ENCODE data around the gene KIF3A.

The KIF3A gene

GRCh38 chr5:132663771-132664695, 73.3 kb downstream of the KIF3A start:
- no peaks in the 10 kb centered on the region for H3K36me3 ChIP-seq (ENCODE audit: control insufficient read depth in 4 of 4, insufficient read depth in 4 of 4, low read length in 3 of 4)
- H3K27ac ChIP-seq (ENCODE audit: insufficient read depth in 1 of 2, low read depth in 1 of 2, low read length in 2 of 2, poor library complexity in 1 of 2, severe bottlenecking in 2 of 2) = no peak overlapping the region
- ChIA-PET CTCF (interaction anchor here (1.3 kb wide), 1 partner anchor 51 kb away, joined by 3 read pairs; no protein-coding TSS in a partner anchor), POLR2A (no interaction called here)
- no peaks in the 10 kb centered on the region for H3K9me3 ChIP-seq (ENCODE audit: control extremely low read depth in 1 of 5, control insufficient read depth in 4 of 5, insufficient read depth in 2 of 5, low read depth in 1 of 5, low read length in 4 of 5)
- H3K27me3 ChIP-seq (replicated peaks in 2 of 5; ENCODE audit: control insufficient read depth in 4 of 5, insufficient read depth in 5 of 5, low read length in 4 of 5) = no peaks in the 10 kb centered on the region
- peaks cover 2 to 25% (median 13%) of the 10 kb centered on the region in 4 experiments for H3K4me1 ChIP-seq (ENCODE audit: control extremely low read depth in 1 of 4, control insufficient read depth in 4 of 4, insufficient read depth in 4 of 4, low read length in 3 of 4)
- H3K4me3 ChIP-seq (ENCODE audit: control insufficient read depth in 1 of 7, extremely low read depth in 1 of 7, insufficient read depth in 4 of 7, low read depth in 2 of 7, low read length in 6 of 7) = no peak overlapping the region
- 95% methylated on average over 13 of the region's 13 CpGs for WGBS (ENCODE audit: insufficient coverage)
- no peak for DNase-seq

GRCh38 chr5:132662925-132663770, 74.2 kb downstream of the KIF3A start:
- Histone ChIP-seq H3K9me3 (ENCODE audit: control extremely low read depth in 1 of 5, control insufficient read depth in 4 of 5, insufficient read depth in 2 of 5, low read depth in 1 of 5, low read length in 4 of 5) (no peaks in the 10 kb centered on the region), H3K4me1 (ENCODE audit: control extremely low read depth in 1 of 4, control insufficient read depth in 4 of 4, insufficient read depth in 4 of 4, low read length in 3 of 4) (peaks cover 2 to 25% (median 13%) of the 10 kb centered on the region in 4 experiments), H3K27ac (ENCODE audit: insufficient read depth in 1 of 2, low read depth in 1 of 2, low read length in 2 of 2, poor library complexity in 1 of 2, severe bottlenecking in 2 of 2) (no peak overlapping the region), H3K27me3 (replicated peaks in 2 of 5; ENCODE audit: control insufficient read depth in 4 of 5, insufficient read depth in 5 of 5, low read length in 4 of 5) (peaks cover 0 to 2% (median 0%) of the 10 kb centered on the region in 5 experiments), H3K36me3 (ENCODE audit: control insufficient read depth in 4 of 4, insufficient read depth in 4 of 4, low read length in 3 of 4) (no peaks in the 10 kb centered on the region), H3K4me3 (ENCODE audit: control insufficient read depth in 1 of 7, extremely low read depth in 1 of 7, insufficient read depth in 4 of 7, low read depth in 2 of 7, low read length in 6 of 7) (peak overlapping the region in 1 of 7 experiments; percentile 21)
- ChIA-PET CTCF (interaction anchor here (0.6 to 4.1 kb wide), 3 partner anchors 35 to 92 kb away, joined by 3 to 15 read pairs (median 3); no protein-coding TSS in a partner anchor), POLR2A (no interaction called here)
- WGBS (ENCODE audit: insufficient coverage) = 84% methylated on average over 15 of the region's 25 CpGs
- peak; percentile 14 to 58 (median 55) for DNase-seq

- DNase-seq = no peak
- Histone ChIP-seq H3K4me3 (ENCODE audit: control insufficient read depth in 1 of 7, extremely low read depth in 1 of 7, insufficient read depth in 4 of 7, low read depth in 2 of 7, low read length in 6 of 7) (no peak overlapping the region), H3K36me3 (ENCODE audit: control insufficient read depth in 4 of 4, insufficient read depth in 4 of 4, low read length in 3 of 4) (no peaks in the 10 kb centered on the region), H3K9me3 (ENCODE audit: control extremely low read depth in 1 of 5, control insufficient read depth in 4 of 5, insufficient read depth in 2 of 5, low read depth in 1 of 5, low read length in 4 of 5) (no peaks in the 10 kb centered on the region), H3K4me1 (ENCODE audit: control extremely low read depth in 1 of 4, control insufficient read depth in 4 of 4, insufficient read depth in 4 of 4, low read length in 3 of 4) (peaks cover 2 to 25% (median 14%) of the 10 kb centered on the region in 4 experiments), H3K27me3 (replicated peaks in 2 of 5; ENCODE audit: control insufficient read depth in 4 of 5, insufficient read depth in 5 of 5, low read length in 4 of 5) (peaks cover 0 to 7% (median 3%) of the 10 kb centered on the region in 5 experiments), H3K27ac (ENCODE audit: insufficient read depth in 1 of 2, low read depth in 1 of 2, low read length in 2 of 2, poor library complexity in 1 of 2, severe bottlenecking in 2 of 2) (no peak overlapping the region)
- CTCF ChIA-PET = interaction anchor here (1.6 to 4.1 kb wide), 3 partner anchors 14 to 54 kb away, joined by 4 to 15 read pairs (median 4); no protein-coding TSS in a partner anchor
- POLR2A ChIA-PET = no interaction called here
- WGBS (ENCODE audit: insufficient coverage) = 100% methylated on average over 5 of the region's 9 CpGs
These were observed 75.3 kb downstream of the KIF3A start for GRCh38 chr5:132662004-132662401.

GRCh38 chr5:132661231-132662003, 75.9 kb downstream of the KIF3A start:
- DNase-seq = no peak
- 100% methylated on average over 6 of the region's 12 CpGs for WGBS (ENCODE audit: insufficient coverage)
- H3K27ac ChIP-seq (ENCODE audit: insufficient read depth in 1 of 2, low read depth in 1 of 2, low read length in 2 of 2, poor library complexity in 1 of 2, severe bottlenecking in 2 of 2) = no peak overlapping the region

GRCh38 chr5:132659598-132660493, 77.5 kb downstream of the KIF3A start:
- no peaks in the 10 kb centered on the region for H3K36me3 ChIP-seq (ENCODE audit: control insufficient read depth in 4 of 4, insufficient read depth in 4 of 4, low read length in 3 of 4)
- H3K27me3 ChIP-seq (replicated peaks in 2 of 5; ENCODE audit: control insufficient read depth in 4 of 5, insufficient read depth in 5 of 5, low read length in 4 of 5) = peaks cover under 1 to 28% (median 15%) of the 10 kb centered on the region in 5 experiments
- 98% methylated on average over 20 of the region's 23 CpGs for WGBS (ENCODE audit: insufficient coverage)
- H3K4me1 ChIP-seq (ENCODE audit: control extremely low read depth in 1 of 4, control insufficient read depth in 4 of 4, insufficient read depth in 4 of 4, low read length in 3 of 4) = peaks cover 2 to 39% (median 29%) of the 10 kb centered on the region in 4 experiments
- ChIA-PET POLR2A (no interaction called here), CTCF (interaction anchor here (1.0 to 4.1 kb wide), 4 partner anchors 25 to 57 kb away, joined by 3 to 15 read pairs (median 4); no protein-coding TSS in a partner anchor)
- H3K4me3 ChIP-seq (ENCODE audit: control insufficient read depth in 1 of 7, extremely low read depth in 1 of 7, insufficient read depth in 4 of 7, low read depth in 2 of 7, low read length in 6 of 7) = no peak overlapping the region
- H3K27ac ChIP-seq (ENCODE audit: insufficient read depth in 1 of 2, low read depth in 1 of 2, low read length in 2 of 2, poor library complexity in 1 of 2, severe bottlenecking in 2 of 2) = no peak overlapping the region
- H3K9me3 ChIP-seq (ENCODE audit: control extremely low read depth in 1 of 5, control insufficient read depth in 4 of 5, insufficient read depth in 2 of 5, low read depth in 1 of 5, low read length in 4 of 5) = no peaks in the 10 kb centered on the region
- DNase-seq = no peak

More at GRCh38 chr5:132661231-132662003, 75.9 kb downstream of the KIF3A start:
- Histone ChIP-seq H3K36me3 (ENCODE audit: control insufficient read depth in 4 of 4, insufficient read depth in 4 of 4, low read length in 3 of 4) (no peaks in the 10 kb centered on the region), H3K27me3 (replicated peaks in 2 of 5; ENCODE audit: control insufficient read depth in 4 of 5, insufficient read depth in 5 of 5, low read length in 4 of 5) (peaks cover 0 to 13% (median 7%) of the 10 kb centered on the region in 5 experiments), H3K4me3 (ENCODE audit: control insufficient read depth in 1 of 7, extremely low read depth in 1 of 7, insufficient read depth in 4 of 7, low read depth in 2 of 7, low read length in 6 of 7) (no peak overlapping the region), H3K4me1 (ENCODE audit: control extremely low read depth in 1 of 4, control insufficient read depth in 4 of 4, insufficient read depth in 4 of 4, low read length in 3 of 4) (peaks cover 2 to 30% (median 20%) of the 10 kb centered on the region in 4 experiments), H3K9me3 (ENCODE audit: control extremely low read depth in 1 of 5, control insufficient read depth in 4 of 5, insufficient read depth in 2 of 5, low read depth in 1 of 5, low read length in 4 of 5) (no peaks in the 10 kb centered on the region)
- ChIA-PET POLR2A (interaction anchor here (0.9 kb wide), 1 partner anchor 50 kb away, joined by 3 read pairs; no protein-coding TSS in a partner anchor), CTCF (interaction anchor here (1.2 to 4.1 kb wide), 4 partner anchors 13 to 55 kb away, joined by 3 to 15 read pairs (median 4); no protein-coding TSS in a partner anchor)

Data from common myeloid progenitor, CD34-positive (primary cell).